ENCODE measurements around the gene SCD5. TPM values are rescaled to one million over a fixed set of nuclear protein-coding genes. Genes with fewer than 3 reads are reported as not detected.

SCD5 gene
- total RNA-seq, 1 donor from 2014 or later = 1.6 TPM

- ATAC-seq (no peak), DNase-seq (ENCODE audit: low spot score) (no peak)
These were observed 192.0 kb downstream of the SCD5 start for GRCh38 chr4:82606622-82607021.

- ATAC-seq (no peak), DNase-seq (ENCODE audit: low spot score) (no peak)
These were observed 194.1 kb downstream of the SCD5 start for GRCh38 chr4:82604522-82604921.

- DNase-seq (ENCODE audit: low spot score) = no peak
- peak; percentile 59 for ATAC-seq
These were observed 197.2 kb downstream of the SCD5 start for GRCh38 chr4:82601242-82602015.

- peak; percentile 62 for ATAC-seq
- no peak for DNase-seq (ENCODE audit: low spot score)
These were observed 199.3 kb downstream of the SCD5 start for GRCh38 chr4:82599336-82599735.

GRCh38 chr4:82594456-82594855, 204.1 kb downstream of the SCD5 start:
- ATAC-seq (no peak), DNase-seq (ENCODE audit: low spot score) (no peak)

- no peak for DNase-seq (ENCODE audit: low spot score)
- ATAC-seq = no peak
These were observed 205.2 kb downstream of the SCD5 start for GRCh38 chr4:82593411-82593810.

GRCh38 chr4:82592639-82593038, 206.0 kb downstream of the SCD5 start:
- DNase-seq (ENCODE audit: low spot score) = no peak

GRCh38 chr4:82591592-82591991, 207.0 kb downstream of the SCD5 start:
- DNase-seq (ENCODE audit: low spot score) = no peak
- no peak for ATAC-seq

More at GRCh38 chr4:82592639-82593038, 206.0 kb downstream of the SCD5 start:
- no peak for ATAC-seq

GRCh38 chr4:82589756-82590155, 208.8 kb downstream of the SCD5 start:
- DNase-seq (ENCODE audit: low spot score) (no peak), ATAC-seq (no peak)

GRCh38 chr4:82588771-82589270, 209.8 kb downstream of the SCD5 start:
- ATAC-seq (no peak), DNase-seq (ENCODE audit: low spot score) (no peak)

- DNase-seq (ENCODE audit: low spot score) = no peak
- ATAC-seq = no peak
These were observed 210.6 kb downstream of the SCD5 start for GRCh38 chr4:82587826-82588540.

- ATAC-seq = no peak
- no peak for DNase-seq (ENCODE audit: low spot score)
These were observed 212.7 kb downstream of the SCD5 start for GRCh38 chr4:82585690-82586435.

GRCh38 chr4:82584931-82585330, 213.7 kb downstream of the SCD5 start:
- ATAC-seq (no peak), DNase-seq (ENCODE audit: low spot score) (no peak)

GRCh38 chr4:82583897-82584587, 214.6 kb downstream of the SCD5 start:
- peak; percentile 70 for ATAC-seq
- no peak for DNase-seq (ENCODE audit: low spot score)

GRCh38 chr4:82579932-82580331, 218.7 kb downstream of the SCD5 start:
- DNase-seq (ENCODE audit: low spot score) (no peak), ATAC-seq (peak; percentile 60)

Other genes with a start within 250 kb of the SCD5 start
- 8.1 TPM for gene TMEM150C, start 236.8 kb downstream of the SCD5 start, total RNA-seq
- 108 TPM for gene SEC31A, start 92.4 kb upstream of the SCD5 start, total RNA-seq
- 2.6 TPM for gene THAP9, start 101.9 kb upstream of the SCD5 start, total RNA-seq
- 5.7 TPM for gene LIN54, start 212.0 kb upstream of the SCD5 start, total RNA-seq
- gene COPS4, start 236.4 kb upstream of the SCD5 start, total RNA-seq = 10.6 TPM